COLO668 (cell line): ENCODE measurements around the gene GRK2.
A peak's percentile ranks its signal among the peaks of the same experiment; 100 is the strongest.

ENCODE experiments used
- DNase-seq: peaks from one replicate; lab custom pipeline; 2025; ENCODE audit not compliant: unreplicated experiment; lab: John Stamatoyannopoulos, UW

Gene GRK2

DNA sequence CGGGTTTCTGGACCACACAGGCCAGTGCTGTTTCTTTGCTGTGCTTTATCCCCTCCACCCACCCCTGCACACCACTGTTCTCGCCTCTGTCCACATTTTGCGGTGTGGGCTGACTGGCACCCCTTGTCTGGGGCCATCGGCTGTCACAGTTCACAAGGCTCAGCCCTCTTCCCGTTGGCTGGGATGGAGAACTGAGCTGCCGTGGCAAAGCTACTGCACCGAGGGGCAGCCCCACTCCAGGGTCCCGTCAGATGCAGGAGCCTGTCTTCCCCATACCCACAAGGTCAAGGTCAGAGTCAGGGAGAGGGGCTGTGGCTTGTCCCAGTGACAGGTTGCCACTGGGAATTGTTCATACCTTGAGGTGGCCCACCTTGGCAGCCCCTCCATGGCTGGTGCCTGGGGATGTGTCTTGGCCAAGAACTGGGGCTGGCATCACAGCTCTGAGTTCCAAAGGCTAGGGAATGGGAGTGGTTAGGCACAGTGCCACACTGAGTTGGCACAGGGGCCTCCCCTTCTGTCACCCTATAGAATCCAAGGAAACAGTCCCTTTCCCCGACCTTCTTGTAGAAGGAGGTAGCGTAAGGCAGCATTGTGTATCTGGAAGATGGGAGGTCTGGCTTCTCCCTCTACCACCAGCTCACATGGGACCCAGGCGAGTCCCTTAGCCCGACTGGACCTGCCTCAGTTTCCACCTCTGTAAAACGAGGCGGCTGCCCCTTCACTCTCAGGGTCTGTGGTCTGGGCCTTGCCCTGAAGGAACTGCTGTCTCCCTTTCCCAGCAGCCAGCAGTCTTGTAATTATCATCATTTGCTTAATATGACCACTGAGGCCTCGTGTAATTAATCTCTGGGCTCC is 3.4 kb downstream of the GRK2 start:
- DNase-seq: no peak

DNA sequence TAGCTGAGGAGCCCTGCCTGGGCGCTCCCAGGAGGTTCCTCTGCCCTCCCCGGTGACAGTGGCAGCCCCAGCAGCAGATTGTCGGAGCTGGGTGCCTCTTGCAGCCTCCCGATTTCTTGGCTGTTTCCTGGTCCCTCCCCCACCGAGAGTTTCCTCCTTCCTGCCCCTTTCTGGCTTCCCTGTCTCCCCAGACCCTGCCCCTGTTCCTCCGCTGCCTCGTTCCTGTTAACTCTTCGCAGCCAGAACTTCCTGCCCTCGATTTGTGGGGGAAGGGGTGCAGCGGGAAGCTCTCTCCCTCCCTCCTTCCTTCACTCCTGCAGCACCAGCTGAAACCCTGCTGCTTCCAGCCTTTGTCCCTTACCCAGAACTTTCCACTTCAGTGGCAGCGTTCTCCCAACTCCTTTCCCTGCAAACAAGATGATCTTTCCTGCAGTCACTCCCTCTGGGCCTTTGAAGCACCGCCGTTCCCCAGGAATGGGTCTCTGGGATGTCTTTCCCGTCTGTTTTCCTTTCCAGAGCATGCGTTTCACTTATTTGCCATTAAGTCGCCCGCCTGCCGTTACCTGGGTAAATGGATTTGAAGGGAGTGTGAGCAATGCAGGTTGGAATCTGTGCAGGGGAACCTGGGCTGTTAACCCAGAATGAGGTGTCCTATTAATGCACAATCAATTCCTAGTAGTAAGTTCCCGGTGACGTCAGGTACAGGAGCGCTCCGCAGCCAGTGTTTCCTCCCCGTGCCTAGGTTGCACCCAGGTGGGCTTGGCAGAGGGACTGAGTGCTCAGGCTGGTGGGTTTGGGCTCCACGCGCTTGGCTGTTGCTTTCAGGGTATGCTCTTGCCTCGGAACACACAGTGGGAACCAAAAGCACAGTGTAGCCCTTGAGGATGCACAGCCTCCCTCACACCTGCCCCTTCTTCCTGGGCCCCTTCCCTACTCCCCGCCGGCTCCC is 4.3 kb downstream of the GRK2 start:
- DNase-seq: peak; percentile 13

DNA sequence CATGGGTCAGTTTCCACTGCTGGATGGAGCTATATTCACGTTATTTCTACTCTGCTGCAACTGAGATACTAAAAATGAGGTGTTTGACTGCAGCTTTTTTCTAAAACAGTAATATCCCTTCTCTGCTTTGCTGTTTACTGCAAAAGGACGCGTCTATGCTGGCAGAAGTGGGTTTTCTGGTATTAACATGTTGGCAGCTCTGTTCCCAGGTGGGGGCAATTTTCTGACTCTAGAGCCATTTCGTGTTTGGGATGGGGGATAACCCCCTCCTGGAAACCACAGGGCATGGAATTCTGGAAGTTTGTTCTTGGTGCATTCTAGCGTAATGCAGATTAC is 4.9 kb downstream of the GRK2 start:
- DNase-seq: no peak

DNA sequence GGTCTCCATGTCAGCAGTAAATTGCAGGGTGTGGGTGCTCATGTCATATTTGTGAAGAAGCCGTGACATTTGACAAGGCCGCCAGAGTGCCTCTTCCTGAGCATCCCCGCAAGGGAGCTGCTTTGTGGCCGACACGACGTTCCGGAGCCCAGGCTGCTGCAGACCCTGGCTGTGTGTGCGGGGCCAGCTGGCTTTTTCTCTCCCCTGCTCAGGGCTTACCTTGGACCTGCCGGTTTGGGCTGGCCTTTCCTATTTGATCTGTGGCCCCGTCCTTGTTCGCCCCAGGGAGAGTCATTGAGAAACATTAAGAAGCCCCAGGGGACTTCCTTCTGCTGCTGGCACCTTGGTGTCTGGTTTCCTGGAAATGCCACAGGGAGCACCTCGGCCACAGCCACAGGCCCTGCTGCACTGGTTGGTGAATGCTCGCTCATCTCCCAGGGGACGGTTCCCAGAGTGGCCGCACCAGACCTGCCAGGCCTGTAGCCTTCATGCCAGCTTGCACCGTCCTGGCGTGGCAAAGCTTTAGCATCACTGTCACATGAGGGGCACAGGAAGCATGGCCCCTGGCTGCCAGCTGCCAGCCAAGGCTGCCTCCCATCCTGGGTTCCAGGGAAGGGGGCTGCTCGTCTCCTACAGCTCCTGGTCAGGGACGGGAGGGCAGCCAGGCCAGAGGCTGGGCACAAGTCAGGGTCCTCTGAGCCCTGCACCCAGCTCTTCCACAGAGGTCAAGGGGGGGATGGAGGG is 5.4 kb downstream of the GRK2 start:
- DNase-seq: peak; percentile 24

DNA sequence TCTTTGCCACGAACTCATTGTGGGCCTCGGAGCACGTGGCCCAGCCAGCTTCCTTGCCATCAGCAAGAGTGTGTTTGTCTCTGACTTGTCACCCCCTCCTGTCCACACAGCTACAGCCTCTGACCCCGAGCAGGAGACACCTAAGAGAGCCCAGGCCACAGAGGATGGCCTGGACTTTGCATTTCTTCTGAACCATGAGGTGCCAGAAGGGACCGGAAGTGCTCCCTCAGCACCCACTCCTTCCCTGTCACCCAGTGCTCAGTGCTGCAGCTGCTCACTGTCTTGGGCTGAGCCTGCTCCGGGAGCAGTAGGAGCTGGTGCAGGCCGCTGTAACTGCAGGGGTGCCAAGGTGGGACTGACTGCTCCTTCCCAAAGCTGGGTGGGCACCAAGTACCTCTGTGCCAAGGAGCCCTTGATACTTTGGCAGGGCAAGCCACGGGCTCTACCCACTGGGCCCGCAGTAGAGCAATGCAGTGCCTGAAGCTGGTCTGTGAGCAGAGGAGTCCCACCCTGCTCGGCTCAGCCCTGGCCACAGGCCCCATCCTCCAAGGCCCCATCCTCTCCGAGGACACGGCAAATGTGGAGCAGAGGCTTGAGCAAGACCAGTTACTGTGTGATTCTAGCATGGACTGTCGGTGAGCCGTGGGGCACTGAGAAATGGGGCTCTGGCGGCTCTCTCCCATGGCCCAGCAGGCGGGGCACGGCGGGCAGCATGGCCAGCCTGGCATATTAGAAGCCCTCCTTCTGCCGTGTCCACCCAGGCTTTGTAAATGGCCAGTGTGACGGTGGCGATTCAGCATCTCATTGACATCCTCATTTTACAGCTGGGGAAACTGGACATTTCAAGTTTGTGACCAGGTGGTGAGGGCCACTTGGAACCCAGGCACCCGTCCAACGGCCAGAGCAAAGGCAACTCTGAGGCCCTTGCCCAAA is 6.3 kb downstream of the GRK2 start:
- no peak for DNase-seq

DNA sequence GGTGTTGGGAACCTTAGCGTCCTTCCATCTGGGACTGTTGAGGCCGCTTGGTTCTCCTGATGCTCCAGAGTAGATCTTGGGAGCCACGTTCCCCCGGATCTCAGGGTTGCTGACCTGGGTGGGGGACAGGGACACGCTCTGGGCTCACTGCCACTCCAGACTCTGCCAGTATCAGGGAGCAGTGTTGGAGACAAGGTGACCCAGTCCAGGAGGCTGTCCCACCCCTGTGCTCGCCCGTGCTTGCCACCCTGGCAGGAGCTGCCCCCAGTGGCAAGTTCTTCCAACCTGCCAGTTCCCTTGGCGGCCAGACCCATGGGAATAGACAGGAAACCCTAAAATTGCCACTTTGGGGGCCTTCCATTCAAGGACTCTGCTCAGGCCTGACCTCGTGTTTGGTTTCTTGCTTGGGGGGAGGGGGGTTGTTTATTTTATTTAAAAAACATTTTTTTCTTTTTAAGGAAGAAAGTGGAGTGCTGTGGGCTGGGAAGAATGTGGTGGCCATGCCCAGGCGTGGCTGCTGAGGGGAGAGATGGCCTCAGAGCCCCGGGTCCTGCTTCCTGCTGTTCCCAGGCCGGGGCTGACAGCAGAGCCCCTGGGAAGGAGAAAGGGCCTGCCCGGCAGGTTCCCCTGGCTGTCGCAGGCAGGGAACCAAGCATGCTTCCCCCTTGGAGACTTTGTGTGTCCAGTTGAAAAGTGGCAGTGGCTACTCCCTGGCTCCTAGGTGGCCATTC is 7.2 kb downstream of the GRK2 start:
- no peak for DNase-seq

DNA sequence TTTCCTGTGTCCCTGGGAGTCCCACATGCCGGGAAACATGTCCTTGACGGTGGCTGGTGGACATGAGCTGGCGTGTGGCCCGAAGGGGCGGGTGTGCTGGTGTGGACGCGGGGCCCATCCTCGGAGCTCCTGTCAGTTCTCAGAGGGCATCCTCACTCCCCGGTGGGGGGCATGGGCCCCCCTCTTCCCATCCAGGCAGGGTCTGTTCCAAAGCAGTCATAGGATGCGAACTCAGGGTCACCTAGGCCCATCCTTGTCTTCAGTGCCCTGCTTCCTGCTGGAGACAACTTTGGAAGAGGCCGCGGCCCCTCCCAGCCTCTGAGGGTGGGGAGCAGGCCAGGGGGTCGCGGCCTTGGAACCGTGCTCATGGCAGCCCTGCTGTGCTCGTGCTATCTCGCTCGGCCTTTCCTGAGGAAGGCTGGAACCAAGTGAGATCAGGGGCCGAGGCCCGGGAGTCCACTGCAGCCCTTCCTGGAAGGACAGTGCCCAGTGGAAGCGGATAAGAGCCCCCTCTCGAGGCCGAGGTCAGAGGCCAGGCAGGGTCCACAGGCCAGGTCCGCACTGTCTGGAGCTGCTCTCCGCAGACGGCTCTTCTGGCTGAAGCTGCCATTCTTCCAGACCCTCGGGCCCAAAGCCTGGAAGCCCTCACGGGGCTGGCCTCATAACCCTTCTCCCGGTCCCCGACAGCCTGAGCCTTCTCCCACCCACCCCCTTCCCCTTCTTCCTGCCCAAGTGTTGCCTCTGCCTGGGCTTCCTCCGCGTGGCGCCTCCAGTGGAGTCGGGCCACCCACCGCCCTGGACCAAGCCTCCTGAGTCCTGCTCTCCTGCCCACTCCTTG is 8.7 kb downstream of the GRK2 start:
- no peak for DNase-seq

DNA sequence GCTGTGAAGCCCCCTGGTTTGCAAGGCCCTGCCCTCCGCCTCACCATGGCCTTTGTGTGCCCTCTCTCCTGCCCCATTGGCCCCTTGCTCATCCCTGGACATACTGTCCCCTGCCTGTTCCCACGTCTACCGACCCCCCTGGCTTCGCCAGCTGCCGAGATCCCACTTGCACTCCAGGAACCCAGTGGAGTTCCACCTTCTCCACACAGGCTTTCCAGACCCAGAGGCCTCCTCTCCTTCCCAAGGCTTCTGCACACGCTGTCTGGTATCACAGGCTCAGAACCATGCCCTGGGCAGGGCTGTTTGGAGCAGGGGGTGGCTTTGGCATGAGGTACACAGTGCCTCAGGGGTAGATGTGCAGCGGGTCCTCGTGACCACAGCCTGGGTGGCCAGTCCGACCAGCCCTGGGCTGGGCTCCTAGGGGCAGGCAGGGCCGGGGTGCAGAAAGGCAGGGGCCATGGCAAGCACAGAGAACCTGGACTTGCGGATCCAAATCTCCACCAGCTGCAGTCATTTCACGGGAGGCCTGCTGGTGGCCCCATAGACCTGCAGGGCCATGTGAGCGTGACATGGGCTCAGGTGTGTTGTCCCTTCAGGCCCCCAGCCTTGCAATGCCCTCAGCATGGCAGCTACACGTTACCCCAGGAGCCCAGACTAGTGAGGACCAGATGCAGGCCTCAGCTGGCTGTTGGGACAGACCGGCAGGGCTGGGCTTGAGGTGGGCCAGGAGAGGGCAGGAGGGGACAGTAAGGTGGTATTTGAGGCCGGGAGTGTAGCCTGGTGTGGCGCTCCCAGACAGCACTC is 9.5 kb downstream of the GRK2 start:
- no peak for DNase-seq

DNA sequence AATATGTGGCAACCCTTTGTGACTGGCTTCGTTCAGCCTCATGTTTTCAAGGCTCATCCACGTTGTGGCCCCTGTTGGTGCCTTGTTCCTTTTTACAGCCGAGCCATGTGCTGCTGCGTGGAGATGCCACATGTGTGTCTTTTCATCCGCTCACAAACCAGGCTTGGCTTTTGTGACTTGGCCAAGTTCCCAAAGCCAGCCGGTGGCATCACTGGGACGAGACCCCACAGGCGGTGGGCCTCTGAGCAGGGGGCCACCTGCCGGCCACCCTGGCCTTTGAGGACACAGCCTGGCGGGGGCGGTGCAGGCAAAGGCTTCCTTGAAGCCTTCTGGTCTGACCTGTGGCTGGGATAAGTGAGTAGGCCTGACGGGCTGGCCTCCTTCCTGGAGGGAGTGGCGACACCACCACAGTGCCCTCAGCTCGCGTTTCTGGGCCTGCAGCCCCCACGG is 10.5 kb downstream of the GRK2 start:
- DNase-seq: peak; percentile 38

DNA sequence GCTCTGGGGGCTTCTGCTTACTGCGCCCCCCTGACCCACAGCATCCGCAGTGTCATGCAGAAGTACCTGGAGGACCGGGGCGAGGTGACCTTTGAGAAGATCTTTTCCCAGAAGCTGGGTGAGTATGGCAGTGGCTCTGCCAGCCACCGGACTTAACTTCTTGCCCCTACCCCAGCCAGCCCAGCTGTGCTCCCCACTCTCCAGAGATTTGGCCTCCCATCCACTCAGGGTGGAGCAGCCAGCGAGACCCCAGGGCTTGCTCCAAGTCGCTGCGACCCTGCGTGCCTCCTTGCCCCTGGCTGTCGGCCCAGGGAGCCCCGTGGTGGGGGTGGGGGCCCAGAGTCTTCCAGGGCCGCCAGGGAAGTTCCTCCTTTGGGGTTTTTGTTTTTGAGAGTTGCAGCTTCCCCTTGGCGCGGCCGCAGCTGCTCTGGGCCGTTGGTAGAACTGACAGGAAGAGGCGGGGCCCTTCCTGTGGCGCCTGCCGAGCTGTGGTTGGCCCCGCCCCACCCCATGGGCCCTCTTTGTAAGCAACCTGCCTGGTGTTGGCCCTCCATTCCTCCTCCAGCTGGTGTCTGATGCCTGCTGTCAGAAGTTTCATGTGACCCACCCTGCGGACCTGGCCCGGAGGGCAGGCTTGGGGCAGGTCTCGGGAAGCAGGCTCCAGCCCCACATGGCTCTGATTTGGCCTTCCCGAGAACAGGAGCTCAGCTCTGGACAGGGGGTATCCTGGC is 11.1 kb downstream of the GRK2 start:
- DNase-seq: peak; percentile 91

DNA sequence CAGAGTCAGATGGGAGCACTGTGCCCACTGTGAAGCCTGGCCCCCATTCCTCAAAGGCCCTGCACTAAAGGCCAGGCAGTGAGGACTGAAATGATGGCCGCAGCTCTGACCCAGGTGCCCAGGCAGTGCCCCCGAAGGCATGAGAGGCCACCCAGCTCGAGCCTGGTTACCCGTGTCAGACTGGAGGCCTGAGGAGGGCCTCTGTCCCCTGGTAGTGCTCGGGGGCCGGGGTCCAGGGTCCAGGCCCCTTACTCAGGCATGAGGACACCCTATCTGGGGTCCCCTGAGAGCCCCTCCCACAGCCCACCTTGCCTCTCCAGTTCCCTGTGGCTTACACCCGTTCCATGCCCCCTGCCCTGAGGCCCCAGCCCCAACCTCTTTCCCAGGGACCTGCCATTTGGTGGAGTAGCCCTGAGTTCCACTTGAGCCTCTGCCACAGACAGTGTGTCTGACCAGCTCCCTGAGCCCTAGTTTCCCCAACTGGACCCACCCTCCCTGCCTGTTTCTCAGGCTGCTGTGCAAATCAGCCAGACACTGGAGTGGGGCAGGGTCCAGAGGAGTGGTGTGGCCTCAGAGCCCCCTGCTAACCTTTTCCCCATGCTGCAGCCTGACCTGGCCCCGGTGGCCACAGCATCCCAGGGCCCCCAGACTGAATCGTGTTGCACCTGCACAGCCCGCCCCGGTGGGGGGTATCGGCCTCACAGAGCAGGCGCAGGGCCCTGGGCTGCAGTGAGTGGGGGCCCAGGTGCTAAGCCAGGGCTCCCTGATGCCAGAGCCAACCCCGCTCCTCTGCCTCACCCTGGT is 12.1 kb downstream of the GRK2 start:
- no peak for DNase-seq

DNA sequence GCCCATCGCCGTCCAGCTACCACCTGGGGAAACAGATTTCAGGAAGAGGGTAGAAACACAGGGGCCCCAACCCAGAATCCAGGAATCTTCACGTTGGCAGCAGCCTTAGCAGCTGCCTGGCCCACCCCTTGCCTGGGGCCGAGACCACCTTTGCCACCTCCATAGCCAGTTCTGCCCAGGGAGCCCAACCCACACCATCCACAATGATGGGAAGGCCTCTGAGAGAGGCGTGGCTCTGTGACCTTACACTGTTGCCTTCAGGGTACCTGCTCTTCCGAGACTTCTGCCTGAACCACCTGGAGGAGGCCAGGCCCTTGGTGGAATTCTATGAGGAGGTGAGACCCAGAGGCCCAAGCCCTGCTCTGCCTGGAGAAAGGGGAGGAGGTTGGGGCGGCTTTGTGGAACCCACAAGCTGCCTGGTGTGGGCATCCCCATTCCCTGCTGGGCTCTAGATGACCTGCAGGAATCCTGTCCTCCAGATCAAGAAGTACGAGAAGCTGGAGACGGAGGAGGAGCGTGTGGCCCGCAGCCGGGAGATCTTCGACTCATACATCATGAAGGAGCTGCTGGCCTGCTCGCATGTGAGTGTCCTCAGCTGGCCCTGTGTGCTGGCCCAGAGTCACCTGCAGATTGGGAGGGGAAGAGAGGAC is 12.8 kb downstream of the GRK2 start:
- no peak for DNase-seq

DNA sequence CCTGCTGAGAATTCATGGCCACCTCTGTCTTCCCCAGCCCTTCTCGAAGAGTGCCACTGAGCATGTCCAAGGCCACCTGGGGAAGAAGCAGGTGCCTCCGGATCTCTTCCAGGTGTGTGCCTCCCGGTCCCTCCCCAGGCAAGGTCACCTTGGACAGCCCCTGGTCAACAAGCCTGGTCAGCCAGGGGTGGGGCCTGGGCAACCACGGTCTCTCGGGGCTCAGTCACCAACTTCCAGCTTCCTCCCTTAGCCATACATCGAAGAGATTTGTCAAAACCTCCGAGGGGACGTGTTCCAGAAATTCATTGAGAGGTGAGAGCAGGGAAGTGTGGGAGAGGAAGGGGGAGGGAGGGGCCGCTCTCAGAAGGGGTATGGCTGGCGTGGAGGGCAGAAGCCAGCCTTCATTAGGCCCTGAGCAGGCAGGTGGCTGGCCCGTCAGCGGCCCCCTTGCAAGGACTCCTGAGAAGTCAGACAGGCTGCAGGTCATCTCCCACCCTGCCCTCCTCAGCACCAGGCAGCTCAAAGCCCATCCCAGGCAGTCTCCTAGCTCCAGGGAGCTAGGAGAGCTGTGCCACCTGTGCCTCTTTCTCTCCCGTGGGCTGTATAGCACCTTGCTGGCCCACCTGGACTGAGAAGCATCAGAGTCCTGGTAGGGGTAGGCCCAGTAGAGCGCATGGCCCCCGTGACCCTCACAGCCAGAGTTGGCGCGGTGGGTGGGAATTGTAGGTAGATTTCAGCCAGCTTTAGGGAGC is 13.5 kb downstream of the GRK2 start:
- DNase-seq: no peak

DNA sequence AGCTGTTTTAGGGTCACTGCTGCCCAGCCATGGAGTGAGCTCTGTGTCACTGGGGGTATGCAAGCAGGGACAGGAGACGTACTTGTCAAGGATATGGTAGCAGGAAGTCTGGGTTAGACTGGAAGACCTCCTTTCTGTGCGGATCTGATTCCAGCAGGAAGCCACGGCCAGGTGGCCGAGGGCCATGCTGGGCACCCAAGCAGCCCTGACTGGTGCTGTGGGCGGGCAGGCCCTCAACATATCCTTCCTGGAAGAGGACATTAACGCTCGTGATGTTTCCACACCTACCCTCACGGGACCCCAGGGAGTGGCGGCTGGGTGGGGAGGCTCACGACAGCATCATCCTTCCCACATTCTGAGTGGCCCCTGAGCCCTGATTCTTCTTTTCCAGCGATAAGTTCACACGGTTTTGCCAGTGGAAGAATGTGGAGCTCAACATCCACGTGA is 14.1 kb downstream of the GRK2 start:
- no peak for DNase-seq
